HCT116 (cell line): ENCODE results near the gene NCMAP. TPM values are rescaled to one million over a fixed set of nuclear protein-coding genes. Genes with fewer than 3 reads are reported as not detected.
A peak's percentile ranks its signal among the peaks of the same experiment; 100 is the strongest.

Experiments used
- ATAC-seq: fragments of 200-7000 bp; cut with Tn5 transposase; 2 replicates; pipeline ENCODE4 v1.9.1; 2020; ENCODE audit warnings: mild to moderate bottlenecking, moderate library complexity
- BruUV-seq: library from RNA; stranded (reverse); fragments of 400-500 nt; replicated peaks from 2 replicates; lab custom pipeline; 2021; lab: Mats Ljungman, UMichigan
- CTCF ChIA-PET: fragments of 300-600 bp; sonication (Branson Sonifier 250); formaldehyde crosslinking; loops from one replicate; lab custom pipeline; 2021; ENCODE audit warnings: antibody characterized with exemption; lab: Charles Lee
- POLR2A ChIA-PET: fragments of 300-600, 350-600 bp; sonication (Branson Sonifier 250); formaldehyde crosslinking; loops from one replicate; lab custom pipeline; 2021; ENCODE audit warnings: antibody characterized with exemption; lab: Charles Lee
- RAD21 ChIA-PET, 2 experiments: fragments of 300-600 bp; sonication (Branson Sonifier 250); formaldehyde crosslinking; loops; one replicate each; lab custom pipeline; 2023; ENCODE audit warnings: low total read pairs in 2 of 2; ENCODE audit not compliant: uncharacterized antibody in 2 of 2, unreplicated experiment in 2 of 2, low non-redundant PET in 1 of 2; lab: Charles Lee
- DNase-seq: peaks from one replicate; pipeline ENCODE4 v3.0.0-alpha.2; 2010; ENCODE audit warnings: low read depth, low spot score
- H2AFZ ChIP-seq: fragments of 200-600 bp; shearing (Covaris generic), sonication (generic); 2 replicates; pipeline ENCODE4 v1.6.1; 2017; ENCODE audit warnings: low read depth, mixed run types, mixed read lengths, antibody characterized with exemption, low read length; ENCODE audit not compliant: poor library complexity, severe bottlenecking
- H3K27ac ChIP-seq: 2 replicates; pipeline ENCODE4 v1.5.1; 2012; ENCODE audit warnings: low read depth, low read length
- H3K27me3 ChIP-seq: fragments of 200-600 bp; sonication (generic); 2 replicates; pipeline ENCODE4 v1.6.1; 2016; ENCODE audit warnings: mixed run types, low read length, mixed read lengths; ENCODE audit not compliant: insufficient read depth
- H3K36me3 ChIP-seq, 2 experiments: fragments of 200-500 bp in 1 of 2; fragments of 200-600 bp in 1 of 2; sonication (Bioruptor generic) in 1 of 2; sonication (generic) in 1 of 2; 2 replicates each; pipeline versions ENCODE4 v1.5.1 to v1.6.1; 2014 to 2016; ENCODE audit warnings: low read length in 2 of 2, inconsistent platforms in 1 of 2, mixed read lengths in 1 of 2, mixed run types in 1 of 2; ENCODE audit not compliant: insufficient read depth in 2 of 2, control insufficient read depth in 1 of 2
- H3K4me1 ChIP-seq, 2 experiments: fragments of 200-600 bp in 1 of 2; sonication (generic) in 1 of 2; 2 replicates each; pipeline versions ENCODE4 v1.5.1 to v1.6.1; 2012 to 2017; ENCODE audit warnings: low read length in 2 of 2, inconsistent platforms in 1 of 2, mild to moderate bottlenecking in 1 of 2, mixed read lengths in 1 of 2, mixed run types in 1 of 2, moderate library complexity in 1 of 2; ENCODE audit not compliant: insufficient read depth in 2 of 2, control insufficient read depth in 1 of 2
- H3K4me2 ChIP-seq: fragments of 200-600 bp; sonication (generic); 2 replicates; pipeline ENCODE4 v1.6.1; 2017; ENCODE audit warnings: mixed run types, low read length, mixed read lengths
- H3K4me3 ChIP-seq, 2 experiments: fragments of 200-600 bp in 1 of 2; sonication (generic) in 1 of 2; replicated peaks in 1 of 2; 2 replicates each; pipeline ENCODE4 v1.5.1; 2011 to 2016; ENCODE audit warnings: low read length in 2 of 2, control low read depth in 1 of 2, low read depth in 1 of 2, mild to moderate bottlenecking in 1 of 2, mixed read lengths in 1 of 2, mixed run types in 1 of 2
- H3K79me2 ChIP-seq: fragments of 200-600 bp; sonication (generic); 2 replicates; pipeline ENCODE4 v1.6.1; 2017; ENCODE audit warnings: mild to moderate bottlenecking, mixed run types, low read length, moderate library complexity, mixed read lengths; ENCODE audit not compliant: insufficient read depth
- H3K9ac ChIP-seq: fragments of 200-600 bp; sonication (generic); 2 replicates; pipeline ENCODE4 v1.6.1; 2016; ENCODE audit warnings: low read length, mixed read lengths
- H3K9me2 ChIP-seq: fragments of 200-600 bp; sonication (generic), shearing (Covaris generic); 2 replicates; pipeline ENCODE4 v1.6.1; 2017; ENCODE audit warnings: mixed run types, mild to moderate bottlenecking, moderate library complexity; ENCODE audit not compliant: insufficient read depth
- H3K9me3 ChIP-seq, 2 experiments: fragments of 200-500 bp in 1 of 2; fragments of 200-600 bp in 1 of 2; sonication (Bioruptor generic) in 1 of 2; sonication (generic) in 1 of 2; 2 replicates each; pipeline ENCODE4 v1.6.1; 2014 to 2017; ENCODE audit warnings: low read length in 2 of 2, mixed read lengths in 2 of 2, inconsistent platforms in 1 of 2, low read depth in 1 of 2, mild to moderate bottlenecking in 1 of 2, mixed run types in 1 of 2, moderate library complexity in 1 of 2; ENCODE audit not compliant: control insufficient read depth in 1 of 2, insufficient read depth in 1 of 2
- H4K20me1 ChIP-seq: fragments of 200-600 bp; sonication (generic), shearing (Covaris generic); 2 replicates; pipeline ENCODE4 v1.6.1; 2017; ENCODE audit warnings: mixed run types, mild to moderate bottlenecking, moderate library complexity; ENCODE audit not compliant: insufficient read depth
- CBX3 ChIP-seq: IDR thresholded peaks from 2 replicates; pipeline ENCODE4 v1.6.1; 2012; ENCODE audit warnings: low read depth
- CTCF ChIP-seq, 3 experiments: fragments of 200-600 bp in 1 of 3; sonication (generic) in 1 of 3; IDR thresholded peaks in 2 of 3; conservative IDR thresholded peaks in 1 of 3; 2 replicates each; pipeline ENCODE4 v1.5.1; 2012 to 2017; ENCODE audit warnings: low read depth in 2 of 3, low read length in 2 of 3, antibody characterized with exemption in 1 of 3, borderline replicate concordance in 1 of 3, control low read depth in 1 of 3, mild to moderate bottlenecking in 1 of 3, mixed read lengths in 1 of 3, mixed run types in 1 of 3, moderate library complexity in 1 of 3; ENCODE audit not compliant: insufficient read depth in 1 of 3
- EZH2 ChIP-seq: fragments of 200-600 bp; sonication (generic); IDR thresholded peaks from 2 replicates; pipeline ENCODE4 v1.6.1; 2017; ENCODE audit warnings: antibody characterized with exemption, mixed run types
- EZH2phosphoT487 ChIP-seq: fragments of 200-600 bp; IDR thresholded peaks from 2 replicates; pipeline ENCODE4 v1.6.1; 2018; ENCODE audit warnings: antibody characterized with exemption, borderline replicate concordance
- MAX ChIP-seq: IDR thresholded peaks from 2 replicates; pipeline ENCODE4 v1.6.1; 2012
- POLR2A ChIP-seq: IDR thresholded peaks from 2 replicates; pipeline ENCODE4 v1.7.0; 2011; ENCODE audit warnings: borderline replicate concordance; ENCODE audit not compliant: insufficient read depth, insufficient read length; ENCODE audit errors: extremely low read depth
- RAD21 ChIP-seq: IDR thresholded peaks from 2 replicates; pipeline ENCODE4 v1.6.1; 2012; ENCODE audit warnings: low read depth, mild to moderate bottlenecking
- SIN3A ChIP-seq: IDR thresholded peaks from 2 replicates; pipeline ENCODE4 v1.6.1; 2012; ENCODE audit warnings: low read depth
- SP1 ChIP-seq: IDR thresholded peaks from 2 replicates; pipeline ENCODE4 v1.6.1; 2012; ENCODE audit warnings: low read depth
- SRF ChIP-seq: IDR thresholded peaks from 2 replicates; pipeline ENCODE4 v1.6.1; 2012; ENCODE audit warnings: low read depth
- TCF7L2 ChIP-seq: IDR thresholded peaks from 2 replicates; pipeline ENCODE4 v1.7.0; 2011; ENCODE audit warnings: borderline replicate concordance, inconsistent platforms; ENCODE audit not compliant: insufficient read depth, insufficient read length; ENCODE audit errors: extremely low read depth
- YY1 ChIP-seq: IDR thresholded peaks from 2 replicates; pipeline ENCODE4 v1.6.1; 2011; ENCODE audit warnings: low read length, low read depth, moderate library complexity, mild to moderate bottlenecking; ENCODE audit not compliant: insufficient replicate concordance; ENCODE audit errors: extremely low read depth
- ZFX ChIP-seq: fragments of 450-650 bp; IDR thresholded peaks from 2 replicates; pipeline ENCODE4 v1.6.1; 2017
- intact Hi-C: fragments of 100-400 bp; cut with micrococcal nuclease; formaldehyde crosslinking; loops from 2 replicates; pipeline ENCODE4 v1.10.0; 2022
- total RNA-seq: library from RNA; stranded (reverse); gene quantifications from one replicate; pipeline ENCODE4 v1.2.1, GENCODE V29; 2021; ENCODE audit not compliant: unreplicated experiment

Gene NCMAP
- total RNA-seq, 1 experiment from 2014 or later, result 0.84 TPM

GRCh38 chr1:24635195-24635843, 79.4 kb downstream of the NCMAP start:
- peak; percentile 97 for ATAC-seq
- H3K9me2 ChIP-seq, result no peaks in the 10 kb centered on the region
- TF ChIP-seq EZH2phosphoT487, result no peak
- no peak for TF ChIP-seq YY1
- 0 out of 2 replicates have a peak, but pooled peaks have one; percentile 10 for TF ChIP-seq SP1
- peak; percentile 67 to 84 (median 70) for TF ChIP-seq CTCF (IDR thresholded peaks at IDR 0.05 in 2 of 3, conservative IDR thresholded peaks at IDR 0.05 in 1 of 3; ENCODE audit: borderline replicate concordance in 1 of 3, insufficient read depth in 1 of 3, low read depth in 2 of 3, low read length in 2 of 3)
- TF ChIP-seq TCF7L2, result no peak
- no peak for TF ChIP-seq EZH2
- no peak for TF ChIP-seq SIN3A
- no peak; the same call in 1 of the 2 replicates for TF ChIP-seq CBX3
- no peak for TF ChIP-seq MAX
- TF ChIP-seq RAD21, result peak; percentile 90
- no peak for TF ChIP-seq ZFX
- TF ChIP-seq SRF, result no peak
- TF ChIP-seq POLR2A, result no peak
- TF ChIP-seq, all 23 proteins: peak for 3
- CTCF ChIA-PET, result interaction anchor here (1.1 to 1.9 kb wide), 3 partner anchors 199 to 436 kb away, joined by 3 to 4 read pairs (median 3); no protein-coding TSS in a partner anchor
- H3K36me3 ChIP-seq, result no peaks in the 10 kb centered on the region
- RAD21 ChIA-PET, result no interaction called here
- no peaks in the 10 kb centered on the region for H3K79me2 ChIP-seq
- H2AFZ ChIP-seq, result peak overlapping the region; percentile 3
- H3K27ac ChIP-seq, result no peak overlapping the region
- POLR2A ChIA-PET, result no interaction called here
- H3K9me3 ChIP-seq, result no peaks in the 10 kb centered on the region
- no peak overlapping the region for H3K4me2 ChIP-seq
- H3K4me3 ChIP-seq, result no peak overlapping the region
- intact Hi-C loops, result loop anchor here (1.0 to 2.0 kb wide), 3 partner anchors 93 to 436 kb away; partner anchors contain the start of gene NIPAL3
- no peak overlapping the region for H3K9ac ChIP-seq
- H4K20me1 ChIP-seq, result no peaks in the 10 kb centered on the region
- no TSS peak for BruUV-seq
- H3K4me1 ChIP-seq, result peaks cover 5 to 8% of the 10 kb centered on the region in 2 experiments; a peak in 2 of 4 replicates
- peak; percentile 65 for DNase-seq
- H3K27me3 ChIP-seq, result no peaks in the 10 kb centered on the region
